GM19328 (cell line): ENCODE data around the gene FRY.
A peak's percentile ranks its signal among the peaks of the same experiment; 100 is the strongest.

ENCODE experiments used
- ATAC-seq: cut with Tn5 transposase; IDR thresholded peaks from one replicate; pipeline ENCODE4 v1.9.1; 2021; ENCODE audit warnings: mild to moderate bottlenecking, moderate library complexity; ENCODE audit not compliant: unreplicated experiment

Gene FRY

DNA sequence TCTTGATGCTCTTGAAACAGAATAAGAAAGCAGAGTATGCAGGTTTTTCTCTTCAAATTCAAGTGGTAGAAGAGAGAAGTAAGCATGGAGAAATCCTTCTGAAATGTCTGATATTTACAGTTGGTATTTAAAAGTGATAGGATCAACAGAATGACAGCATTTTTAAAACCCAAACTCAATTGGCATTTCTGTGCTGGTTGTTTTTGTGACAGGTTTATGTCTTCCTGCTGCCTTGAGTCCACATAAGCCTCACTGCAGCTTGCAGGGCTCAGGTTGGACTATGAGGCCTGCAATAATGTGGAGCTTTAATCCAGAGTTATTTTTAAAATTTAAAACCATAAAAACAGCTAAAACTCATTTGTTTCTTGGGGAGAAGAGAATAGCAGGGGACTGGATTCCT, 178.5 kb downstream of the FRY start:
- no peak for ATAC-seq

DNA sequence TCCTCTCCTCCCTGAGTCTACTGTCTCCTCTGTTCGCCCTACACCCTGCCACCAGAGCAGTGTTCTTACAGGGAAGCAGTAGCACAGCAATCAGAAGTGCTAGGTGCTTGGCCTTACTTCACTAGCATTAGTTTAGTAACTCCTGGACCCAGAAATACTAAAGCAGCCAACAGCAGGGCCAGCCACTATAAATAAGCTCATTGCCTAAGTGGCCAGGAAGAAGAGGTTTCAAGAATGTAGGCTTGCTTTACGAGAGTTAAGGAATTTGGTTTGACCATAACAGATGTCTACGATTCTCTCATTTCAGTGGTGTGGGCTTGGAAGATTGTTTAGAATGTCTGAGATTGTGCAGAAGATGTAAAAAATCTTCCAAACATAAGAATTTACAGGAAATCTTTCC, 180.2 kb downstream of the FRY start:
- ATAC-seq, result no peak

DNA sequence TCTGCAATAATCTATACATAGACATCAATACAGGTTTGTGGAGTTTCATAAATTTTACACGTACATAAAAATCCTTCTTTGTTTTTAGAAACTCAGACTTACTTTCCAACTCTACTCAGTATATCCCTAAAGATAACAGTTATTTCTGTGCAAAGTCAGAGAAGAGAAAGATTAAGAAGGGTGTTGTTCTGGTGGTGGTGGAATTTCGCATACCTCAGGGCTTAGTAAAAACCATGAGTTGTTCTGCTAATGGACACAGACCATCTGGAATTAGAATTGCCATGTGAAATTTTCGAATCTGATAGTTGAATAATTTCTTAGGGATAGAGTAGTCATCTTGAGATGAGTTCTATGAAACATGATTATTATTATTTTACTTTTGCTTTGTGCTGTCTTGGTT, 180.8 kb downstream of the FRY start:
- ATAC-seq, result no peak

DNA sequence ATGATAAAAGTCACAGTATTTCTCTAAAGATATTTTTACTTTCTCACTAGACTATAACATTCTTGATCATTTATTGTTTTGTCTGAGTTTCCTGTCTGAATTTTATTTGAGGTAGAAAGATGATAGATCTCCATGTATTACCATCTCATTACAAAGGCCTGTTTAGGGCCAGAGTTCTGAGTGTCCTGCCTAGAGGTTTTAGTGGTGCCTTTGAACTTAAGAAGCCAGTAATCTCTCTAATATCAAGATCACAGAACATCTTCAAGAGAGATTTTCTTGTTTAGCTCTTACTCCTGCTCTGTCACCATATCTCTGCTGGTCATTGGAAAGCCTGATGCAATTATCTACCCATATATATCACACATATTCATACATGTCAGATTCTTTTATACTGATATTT, 182.1 kb downstream of the FRY start:
- ATAC-seq, result no peak

DNA sequence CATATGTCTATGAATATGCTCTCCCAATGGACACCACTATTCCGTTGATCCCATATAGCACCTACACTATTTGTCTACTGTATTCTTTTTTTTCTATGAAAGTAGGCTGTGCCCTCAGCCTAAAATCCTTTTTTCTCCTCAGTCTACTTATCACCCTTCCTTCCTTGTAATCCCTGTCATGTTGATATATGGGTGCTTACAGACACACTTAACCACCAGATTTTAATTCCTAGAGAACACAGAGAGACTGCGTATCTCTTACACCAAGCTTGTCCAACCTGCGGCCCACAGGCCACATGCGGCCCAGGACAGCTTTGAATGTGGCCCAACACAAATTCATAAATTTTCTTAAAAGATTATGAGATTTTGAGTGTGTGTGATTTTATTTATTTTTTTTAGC, 182.5 kb downstream of the FRY start:
- ATAC-seq, result no peak

DNA sequence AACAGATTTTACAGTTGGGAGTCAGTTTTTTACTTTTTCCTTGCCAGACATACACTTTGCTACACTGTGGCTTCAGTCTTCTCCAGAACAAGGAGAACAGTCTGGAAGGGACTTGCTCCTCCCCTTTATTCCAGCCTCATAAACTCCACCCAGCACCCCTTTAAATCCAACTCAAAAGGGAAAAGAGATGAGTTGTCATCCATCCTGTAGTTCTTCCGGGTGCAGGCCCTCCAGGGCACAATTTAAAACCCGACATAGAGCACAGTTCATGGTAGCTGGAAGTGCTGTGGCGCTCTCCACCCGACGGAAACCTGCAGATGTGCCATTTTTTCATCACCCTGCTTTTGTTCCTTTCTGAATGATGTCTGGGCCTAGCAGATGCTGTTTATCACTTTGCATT, 184.7 kb downstream of the FRY start:
- no peak for ATAC-seq

DNA sequence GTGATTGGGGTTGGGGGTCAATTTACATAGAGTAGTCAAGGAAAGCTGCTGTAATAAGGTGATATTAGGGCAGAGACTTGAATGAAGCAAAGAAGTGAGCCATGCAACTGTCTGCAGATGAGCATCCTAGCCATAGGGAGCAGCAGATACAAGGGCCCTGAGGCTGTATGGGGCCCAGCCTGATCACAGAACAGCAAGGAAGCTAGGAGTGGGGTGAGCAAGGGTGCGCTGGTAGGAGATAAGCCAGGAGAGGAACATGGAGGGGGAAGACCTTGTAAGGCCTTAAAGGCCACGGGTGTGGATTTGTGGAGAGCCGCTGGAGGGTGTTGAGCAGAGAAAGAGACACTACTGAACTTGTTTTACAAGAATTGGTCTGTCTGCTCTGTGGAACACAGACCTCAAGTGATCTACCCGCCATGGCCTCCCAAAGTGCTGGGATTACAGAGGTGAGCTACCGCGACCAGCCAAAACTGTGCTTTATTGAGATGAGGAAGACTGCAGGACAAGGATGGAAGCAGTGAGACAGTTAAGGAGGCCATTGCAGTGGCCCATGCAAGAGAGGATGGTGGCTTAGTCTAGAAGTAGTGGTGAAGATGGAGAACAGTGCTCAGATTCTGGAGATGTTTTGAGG, 190.6 kb downstream of the FRY start:
- ATAC-seq, result no peak

DNA sequence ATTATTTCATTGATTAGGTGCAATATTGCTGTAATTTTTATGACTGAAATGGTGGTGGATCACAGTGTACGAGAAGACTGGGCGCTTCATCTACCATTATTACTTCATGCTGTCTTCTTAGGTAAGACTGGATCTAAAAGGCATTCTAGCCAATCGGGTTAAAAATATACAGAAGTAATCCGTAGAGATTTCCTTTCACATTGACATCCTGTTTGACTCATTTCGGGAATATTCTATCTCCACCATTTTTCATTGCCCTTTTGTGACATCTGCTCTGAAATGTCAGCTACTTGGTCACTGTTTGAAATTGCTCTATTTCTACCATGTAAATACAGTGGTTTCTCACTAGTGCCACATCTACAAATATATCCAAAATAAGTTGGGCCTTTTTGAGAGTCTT, 193.3 kb downstream of the FRY start:
- no peak for ATAC-seq

DNA sequence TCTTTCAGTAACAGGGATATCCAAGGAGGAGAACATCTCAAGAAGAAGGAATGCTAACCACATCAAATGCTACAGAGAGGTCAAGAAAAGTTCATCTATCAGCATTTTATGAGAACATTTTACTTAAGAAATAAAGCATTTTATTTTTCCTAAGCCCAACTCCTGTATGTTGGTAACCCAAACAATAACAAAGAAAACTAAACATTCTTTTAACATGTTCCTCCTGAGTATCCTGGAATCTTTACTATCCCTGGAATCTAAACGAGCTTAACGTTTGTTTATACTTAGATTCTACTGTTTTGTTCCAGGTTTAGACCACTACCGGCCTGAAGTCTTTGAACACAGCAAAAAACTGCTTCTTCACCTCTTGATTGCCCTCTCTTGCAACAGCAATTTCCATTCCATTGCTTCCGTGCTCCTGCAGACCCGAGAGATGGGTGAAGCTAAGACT, 193.9 kb downstream of the FRY start:
- no peak for ATAC-seq

DNA sequence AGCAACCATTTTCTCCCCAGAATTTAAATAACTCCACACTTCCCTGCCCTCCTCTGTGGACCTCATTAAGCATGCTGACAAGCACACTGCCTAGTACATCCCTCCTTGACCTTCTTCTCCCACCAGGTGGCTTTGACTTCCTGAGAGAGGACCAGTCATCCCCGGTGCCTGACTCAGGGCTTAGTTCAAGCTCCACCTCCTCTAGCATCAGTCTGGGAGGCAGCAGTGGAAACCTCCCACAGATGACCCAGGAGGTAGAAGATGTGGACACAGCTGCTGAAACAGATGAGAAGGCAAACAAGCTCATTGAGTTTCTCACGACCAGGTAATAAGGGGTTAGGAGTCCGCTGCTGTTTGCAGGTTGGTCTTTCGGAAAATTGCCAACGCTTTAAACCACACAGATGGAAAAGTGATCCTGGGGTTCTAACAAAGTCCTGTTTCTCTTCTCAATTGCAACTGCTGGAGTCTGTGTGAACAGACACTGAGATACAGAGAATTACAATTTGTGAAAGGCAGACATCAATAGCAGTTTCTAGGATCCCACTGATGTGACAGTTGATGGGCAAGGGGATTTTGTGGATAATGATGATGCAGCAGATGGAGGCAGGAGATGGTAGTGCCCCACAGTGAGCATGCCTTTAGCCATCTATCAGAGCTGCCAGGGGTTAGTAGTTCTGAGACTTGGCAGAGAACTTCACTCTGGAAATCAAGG, 196.9 kb downstream of the FRY start:
- no peak for ATAC-seq

DNA sequence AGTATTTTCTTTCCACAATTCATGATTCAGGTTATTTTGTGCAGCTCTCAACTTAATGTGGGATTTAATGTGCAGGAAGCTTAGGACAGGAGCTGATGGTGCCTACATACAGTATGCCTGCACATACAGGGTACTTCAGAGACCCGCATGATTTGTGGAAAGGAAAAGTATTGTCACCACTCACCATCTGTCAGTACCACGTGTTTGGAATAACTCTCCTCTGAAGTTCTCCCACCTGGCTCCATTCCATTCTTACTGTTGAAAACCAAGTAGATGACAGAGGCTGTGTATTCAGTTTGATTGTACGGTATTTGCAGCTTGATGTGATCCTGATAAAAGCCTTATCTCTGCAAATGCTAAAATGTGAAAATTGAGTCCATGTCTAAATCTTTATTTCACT, 197.9 kb downstream of the FRY start:
- no peak for ATAC-seq

DNA sequence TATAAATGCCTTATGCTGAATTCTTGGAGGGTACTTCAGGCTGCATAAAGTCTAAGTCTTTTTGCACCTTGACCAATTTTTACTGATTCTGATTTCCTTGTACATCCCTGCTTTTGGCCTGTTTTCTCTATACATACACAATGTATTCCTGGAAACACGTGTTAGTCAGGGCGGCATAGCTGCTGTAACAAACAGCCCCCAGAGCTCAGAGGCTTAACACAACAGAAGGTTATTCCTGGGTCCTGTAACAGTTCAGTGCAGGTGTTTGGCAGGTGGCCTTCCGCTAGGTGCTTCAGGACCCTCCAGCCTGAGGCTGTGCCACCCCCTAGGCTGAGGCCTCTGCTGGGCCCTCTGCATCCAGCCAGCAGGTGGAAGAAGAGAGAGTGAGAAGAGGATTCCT, 200.7 kb downstream of the FRY start:
- no peak for ATAC-seq

DNA sequence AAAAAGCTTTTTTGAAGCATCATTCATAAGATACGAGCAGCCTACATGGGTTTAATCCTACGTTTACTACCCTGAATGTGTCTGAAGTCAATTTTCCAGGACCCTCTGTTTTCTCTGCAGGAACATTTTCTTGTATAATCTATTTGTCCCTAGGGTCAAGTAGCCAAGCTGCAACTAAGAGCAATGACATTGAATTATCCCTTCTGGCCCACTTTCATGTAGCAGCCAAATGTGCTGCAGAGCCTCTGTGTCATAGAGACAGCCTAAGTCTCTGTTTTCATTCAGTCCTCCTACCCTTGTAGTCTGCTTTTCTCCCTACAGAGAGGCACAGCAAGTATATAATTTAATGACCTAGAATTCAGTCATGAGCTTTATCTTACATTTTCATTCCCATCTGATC, 201.5 kb downstream of the FRY start:
- no peak for ATAC-seq

DNA sequence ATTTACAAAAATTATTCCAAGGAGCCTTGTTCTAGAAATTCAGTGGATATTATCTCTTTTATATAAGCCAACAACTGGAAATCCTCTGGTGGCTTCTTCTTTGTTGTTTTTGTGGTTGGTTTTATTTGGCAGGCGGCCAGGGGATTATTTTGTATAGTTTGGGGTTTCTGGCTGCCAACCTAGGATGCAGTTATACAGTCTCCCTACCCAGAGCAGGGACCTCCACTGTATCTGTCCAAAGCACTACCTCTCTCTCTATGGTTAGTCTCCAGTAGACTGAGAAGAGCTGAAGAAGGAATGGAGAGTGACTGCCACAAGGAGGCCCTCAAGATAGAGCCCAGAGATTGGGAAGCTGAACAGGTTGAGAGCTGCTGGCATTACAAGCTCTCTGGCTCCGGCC, 203.3 kb downstream of the FRY start:
- no peak for ATAC-seq

DNA sequence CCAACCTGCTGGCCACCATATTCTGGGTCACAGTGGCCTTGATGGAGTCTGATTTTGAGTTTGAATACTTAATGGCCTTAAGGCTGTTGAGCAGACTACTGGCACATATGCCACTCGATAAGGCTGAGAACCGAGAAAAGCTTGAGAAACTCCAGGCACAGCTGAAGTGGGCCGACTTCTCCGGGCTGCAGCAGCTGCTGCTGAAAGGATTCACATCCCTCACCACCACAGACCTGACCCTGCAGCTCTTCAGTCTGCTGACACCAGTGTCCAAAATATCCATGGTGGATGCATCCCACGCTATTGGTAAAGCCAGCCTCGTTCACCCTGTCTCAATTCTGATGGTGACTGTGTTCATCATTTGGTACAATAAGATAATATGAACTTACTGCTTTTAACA, 206.1 kb downstream of the FRY start:
- no peak for ATAC-seq

DNA sequence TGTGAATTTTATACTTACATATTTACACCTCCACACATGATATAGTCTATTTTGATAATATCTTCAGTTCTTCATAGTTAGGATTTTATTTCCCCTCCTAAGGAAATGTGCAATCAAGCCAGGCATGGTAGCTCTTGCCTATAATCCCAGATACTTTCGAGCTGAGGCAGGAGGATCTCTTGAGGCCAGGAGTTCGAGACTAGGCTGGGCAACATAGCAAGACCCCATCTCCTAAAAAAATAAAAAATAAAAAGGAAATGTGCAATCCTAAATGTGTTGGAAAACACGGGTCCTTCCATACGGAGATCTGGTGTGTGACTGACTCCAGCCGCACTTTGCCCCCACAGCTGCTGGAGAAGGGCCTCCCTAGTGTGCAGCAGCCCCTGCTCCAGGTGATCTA, 212.1 kb downstream of the FRY start:
- no peak for ATAC-seq

DNA sequence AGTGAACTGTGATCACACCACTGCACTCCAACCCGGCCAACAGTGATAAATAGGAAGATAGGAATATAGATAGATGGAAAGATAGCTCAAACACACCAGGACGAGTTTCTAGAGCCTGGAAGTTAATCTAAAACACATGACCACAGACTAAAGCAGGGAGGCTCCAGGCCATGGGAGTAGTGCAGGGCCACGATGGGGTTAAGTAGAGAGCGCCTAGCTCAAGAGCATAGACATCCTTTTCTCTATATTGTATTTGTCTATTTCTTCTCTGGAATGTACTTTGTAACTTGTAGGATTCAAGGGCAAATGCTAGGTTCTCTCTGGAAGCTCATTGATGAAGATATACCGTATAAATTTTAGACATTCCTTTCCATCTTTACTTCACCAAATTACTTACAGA, 214.0 kb downstream of the FRY start:
- no peak for ATAC-seq

DNA sequence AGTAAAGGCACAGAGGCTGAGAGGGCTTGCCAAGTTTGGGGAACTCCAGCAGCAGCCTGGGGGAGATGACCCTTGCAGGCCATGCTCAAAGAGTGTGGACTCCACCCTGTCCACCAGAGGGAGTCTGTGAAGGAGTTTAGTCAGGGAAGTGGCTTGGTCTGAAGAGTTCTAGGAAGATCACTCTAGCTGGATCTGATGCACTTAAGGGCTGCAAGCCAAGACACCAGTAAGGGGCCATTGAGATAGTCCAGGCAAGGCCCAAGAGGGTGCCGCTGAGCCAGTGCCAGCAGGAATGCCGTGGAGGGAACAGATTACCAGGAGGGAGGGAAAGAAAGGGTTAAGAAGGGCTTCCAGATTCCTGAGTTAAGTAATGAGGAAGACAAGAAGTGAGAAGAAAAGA, 214.9 kb downstream of the FRY start:
- peak; percentile 62 for ATAC-seq

DNA sequence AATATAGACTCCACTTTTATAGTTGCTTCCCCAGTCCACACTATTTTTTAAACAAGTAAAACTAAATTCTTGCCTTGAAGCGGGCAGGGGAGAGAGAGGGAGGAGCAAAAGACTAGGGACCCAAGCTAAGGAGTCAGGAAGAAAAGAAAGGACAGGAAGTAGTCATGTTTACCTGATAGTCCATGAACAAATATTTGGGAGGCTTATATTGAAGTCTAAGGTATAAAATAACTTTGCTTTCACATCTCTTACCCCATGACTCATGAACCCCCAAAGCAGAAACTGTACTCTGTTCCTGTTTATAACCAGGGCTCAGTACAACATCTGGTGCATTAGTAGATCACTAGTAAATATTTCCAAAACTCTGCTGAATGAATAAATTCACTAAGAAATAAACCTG, 216.3 kb downstream of the FRY start:
- no peak for ATAC-seq

DNA sequence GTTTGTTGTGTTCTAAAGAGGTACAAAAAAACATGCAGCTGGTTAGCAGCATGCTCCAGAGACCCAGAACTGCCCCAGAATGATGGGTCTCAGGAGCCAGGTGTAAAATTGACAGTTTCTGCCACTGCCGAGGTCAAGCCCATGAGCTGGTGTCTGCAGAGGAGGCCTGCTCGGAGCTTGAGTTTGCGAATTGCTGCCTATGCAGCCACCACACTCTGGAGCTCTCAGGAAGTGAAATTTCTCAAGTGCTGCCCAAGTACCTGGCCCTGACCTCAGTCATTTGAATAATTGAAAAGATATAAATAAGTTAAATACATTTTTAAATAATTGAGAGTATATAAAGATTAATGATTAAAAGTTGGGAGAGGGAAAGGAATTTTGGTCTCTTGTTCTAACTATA, 217.2 kb downstream of the FRY start:
- ATAC-seq, result no peak

DNA sequence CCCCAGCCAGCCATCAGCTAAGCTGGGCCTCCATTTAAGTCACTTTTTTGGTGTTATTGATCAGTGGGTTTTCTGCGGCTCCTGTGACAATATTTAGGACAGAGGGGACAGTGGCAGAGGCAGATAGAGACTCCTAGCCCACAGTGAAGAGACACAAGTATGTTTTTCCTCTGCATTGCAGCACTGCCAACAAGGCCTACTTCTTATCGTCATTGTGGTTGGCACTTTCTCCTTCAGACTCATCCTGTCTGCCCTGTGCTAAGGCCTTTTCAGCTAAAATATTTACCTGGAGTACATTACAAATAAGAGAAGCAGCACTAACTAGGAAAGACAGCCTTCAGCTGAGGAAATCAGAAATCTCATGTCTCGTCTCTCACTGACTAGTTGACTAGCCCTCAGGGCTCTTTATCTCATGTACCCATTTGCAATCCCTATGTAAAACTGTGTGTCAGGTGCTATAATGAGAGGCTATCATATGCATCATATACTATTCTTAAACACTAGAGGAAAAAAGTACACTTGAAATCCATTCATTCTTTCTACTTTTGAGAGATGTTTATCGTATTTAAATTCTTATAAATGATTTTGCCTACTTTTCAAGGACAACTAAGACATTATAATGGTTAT, 221.4 kb downstream of the FRY start:
- no peak for ATAC-seq

DNA sequence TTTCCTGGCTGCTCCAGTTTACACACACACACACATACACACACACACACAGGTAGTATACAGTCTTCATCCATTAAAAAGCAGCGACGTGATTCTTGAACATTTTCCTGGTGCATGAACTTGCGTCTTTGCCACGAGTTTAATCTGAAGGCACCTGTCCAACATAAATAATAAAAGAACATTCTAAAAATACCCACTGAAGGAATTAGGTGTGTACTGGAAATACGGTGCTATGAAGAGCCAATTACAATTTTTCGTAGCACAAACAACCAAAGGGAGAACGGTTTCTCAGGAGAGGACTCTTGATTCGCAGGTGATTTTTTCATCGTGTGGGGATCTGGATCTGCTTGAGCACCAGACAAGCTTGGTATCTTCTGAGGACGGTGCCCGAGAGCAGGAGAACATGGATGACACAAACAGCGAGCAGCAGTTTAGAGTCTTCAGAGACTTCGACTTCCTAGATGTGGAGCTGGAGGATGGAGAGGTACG, 222.4 kb downstream of the FRY start:
- ATAC-seq, result no peak
